GM18511 (cell line): Measurements from ENCODE around the gene GRIN2A.

Experiments used
- ATAC-seq: cut with Tn5 transposase; IDR thresholded peaks from one replicate; pipeline ENCODE4 v1.9.1; 2021; ENCODE audit warnings: mild to moderate bottlenecking, moderate library complexity; ENCODE audit not compliant: unreplicated experiment

The GRIN2A gene

GRCh38 chr16:10039220-10040096 lies 142.8 kb downstream of the GRIN2A start:
- no peak for ATAC-seq

- no peak for ATAC-seq
Observed at GRCh38 chr16:10037751-10038150, 144.5 kb downstream of the GRIN2A start.

- ATAC-seq = no peak
Observed at GRCh38 chr16:10036956-10037355, 145.3 kb downstream of the GRIN2A start.

GRCh38 chr16:10033556-10033955 lies 148.7 kb downstream of the GRIN2A start:
- ATAC-seq = no peak

GRCh38 chr16:10031955-10032354 lies 150.3 kb downstream of the GRIN2A start:
- no peak for ATAC-seq

GRCh38 chr16:10031473-10031872 lies 150.8 kb downstream of the GRIN2A start:
- no peak for ATAC-seq

GRCh38 chr16:10028644-10029043 lies 153.6 kb downstream of the GRIN2A start:
- no peak for ATAC-seq

GRCh38 chr16:10027553-10027952 lies 154.7 kb downstream of the GRIN2A start:
- no peak for ATAC-seq

- no peak for ATAC-seq
Observed at GRCh38 chr16:10026593-10026992, 155.6 kb downstream of the GRIN2A start.

GRCh38 chr16:10022098-10022497 lies 160.1 kb downstream of the GRIN2A start:
- ATAC-seq = no peak

GRCh38 chr16:10020866-10021265 lies 161.4 kb downstream of the GRIN2A start:
- no peak for ATAC-seq

- ATAC-seq = no peak
Observed at GRCh38 chr16:10016752-10017151, 165.5 kb downstream of the GRIN2A start.

GRCh38 chr16:10015397-10015796 lies 166.8 kb downstream of the GRIN2A start:
- no peak for ATAC-seq

GRCh38 chr16:10013774-10014173 lies 168.5 kb downstream of the GRIN2A start:
- no peak for ATAC-seq

GRCh38 chr16:10013364-10013763 lies 168.9 kb downstream of the GRIN2A start:
- ATAC-seq = no peak

GRCh38 chr16:10009684-10010083 lies 172.5 kb downstream of the GRIN2A start:
- no peak for ATAC-seq

- ATAC-seq = no peak
Observed at GRCh38 chr16:10003486-10003885, 178.7 kb downstream of the GRIN2A start.

- ATAC-seq = no peak
Observed at GRCh38 chr16:10001258-10001775, 180.9 kb downstream of the GRIN2A start.

- ATAC-seq = no peak
Observed at GRCh38 chr16:9996221-9996620, 186.0 kb downstream of the GRIN2A start.

- ATAC-seq = no peak
Observed at GRCh38 chr16:9992441-9992840, 189.8 kb downstream of the GRIN2A start.

- ATAC-seq = no peak
Observed at GRCh38 chr16:9980981-9981380, 201.2 kb downstream of the GRIN2A start.

- ATAC-seq = no peak
Observed at GRCh38 chr16:9978160-9978725, 204.0 kb downstream of the GRIN2A start.
